NCI-H2029 treated with DMSO at 0.1 percent for 48 hours (cell line): Measurements from ENCODE around the gene ZC3H6.
A peak's percentile ranks its signal among the peaks of the same experiment; 100 is the strongest.
"Not testable (repeated sequence)": the region's sequence is repeated elsewhere in the genome, so short reads cannot be mapped to it uniquely, and the experiment has no call there.

Experiments used
- DNase-seq: peaks from one replicate; lab custom pipeline; 2025; lab: John Stamatoyannopoulos, UW

ZC3H6 gene

DNA sequence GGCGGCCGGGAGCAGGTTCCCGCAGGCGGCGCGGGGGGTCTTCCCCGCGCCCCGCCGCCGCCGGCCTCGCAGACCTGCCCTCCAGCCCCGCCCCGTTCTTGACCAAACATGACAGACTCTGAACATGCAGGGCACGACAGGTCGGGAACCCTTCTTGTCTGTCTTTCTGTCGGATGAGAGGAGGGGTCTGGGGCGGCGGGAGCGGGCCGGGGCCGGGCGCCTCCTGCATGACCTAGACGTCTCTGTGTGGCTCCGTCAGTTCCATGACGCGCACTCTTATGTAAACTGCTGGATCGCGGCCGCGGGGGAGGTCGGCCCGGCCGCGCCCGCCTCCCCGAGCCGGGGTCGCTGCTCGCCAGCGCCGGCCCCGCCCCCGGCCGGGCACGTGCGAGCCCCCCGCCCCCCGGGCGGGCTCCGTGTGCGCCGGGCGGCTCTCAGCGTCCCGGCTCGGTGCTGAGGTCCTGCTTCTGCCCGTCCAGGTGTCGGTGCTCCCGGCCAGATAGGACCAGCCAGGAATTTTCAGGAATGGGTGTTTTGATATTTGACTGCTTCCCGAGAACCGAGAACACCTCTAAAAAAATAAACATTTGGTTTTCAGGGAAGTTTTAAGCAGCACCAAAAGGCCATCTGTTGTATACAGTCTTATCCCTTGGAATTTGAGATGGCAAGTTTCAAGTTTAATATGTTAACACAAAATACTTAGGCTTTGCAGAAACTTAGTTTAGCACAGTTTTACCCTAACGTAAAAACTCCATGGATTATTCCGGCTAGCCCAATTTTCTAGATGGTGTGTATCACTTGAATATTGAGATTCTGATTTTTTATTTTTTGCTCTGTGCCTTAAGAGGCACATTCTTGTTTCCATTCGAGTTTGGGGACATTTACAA lies 733 bp downstream of the ZC3H6 start:
- DNase-seq, result peak; percentile 43

- DNase-seq, result no peak
Measured at GRCh38 chr2:112276954-112277353, 1.6 kb downstream of the ZC3H6 start.

DNA sequence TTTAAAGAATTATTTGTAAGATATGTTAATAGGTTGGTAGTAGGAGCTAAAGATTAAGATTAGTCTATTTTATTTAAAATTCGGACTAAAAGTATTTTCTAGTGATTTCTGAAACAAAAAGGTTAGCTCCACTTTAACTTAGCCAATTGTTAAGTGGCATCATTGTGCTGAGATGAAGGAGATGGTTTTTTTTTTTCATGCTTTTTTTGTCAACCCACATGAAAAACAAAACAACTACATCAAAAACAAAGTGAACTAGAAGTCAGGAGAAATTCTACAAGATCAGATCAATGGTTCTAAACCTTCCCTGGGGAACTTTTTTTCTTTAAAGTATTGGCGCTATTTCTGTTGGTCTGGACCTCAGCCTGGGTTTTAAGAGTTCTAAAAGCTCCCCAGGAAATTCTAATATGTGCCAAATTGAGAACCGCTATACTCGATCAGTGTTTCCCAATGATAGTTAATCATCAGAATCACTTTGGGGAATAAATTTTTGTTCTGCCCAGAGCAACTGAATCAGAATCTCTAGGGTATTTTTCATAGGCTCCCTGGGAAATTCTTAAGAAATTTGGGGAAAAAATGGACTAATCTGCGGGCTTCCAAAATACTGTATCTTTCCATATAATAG lies 2.3 kb downstream of the ZC3H6 start:
- DNase-seq, result no peak

GRCh38 chr2:112282066-112282465 lies 6.7 kb downstream of the ZC3H6 start:
- not testable (repeated sequence) for DNase-seq

- not testable (repeated sequence) for DNase-seq
Measured at GRCh38 chr2:112283535-112283934, 8.1 kb downstream of the ZC3H6 start.

DNA sequence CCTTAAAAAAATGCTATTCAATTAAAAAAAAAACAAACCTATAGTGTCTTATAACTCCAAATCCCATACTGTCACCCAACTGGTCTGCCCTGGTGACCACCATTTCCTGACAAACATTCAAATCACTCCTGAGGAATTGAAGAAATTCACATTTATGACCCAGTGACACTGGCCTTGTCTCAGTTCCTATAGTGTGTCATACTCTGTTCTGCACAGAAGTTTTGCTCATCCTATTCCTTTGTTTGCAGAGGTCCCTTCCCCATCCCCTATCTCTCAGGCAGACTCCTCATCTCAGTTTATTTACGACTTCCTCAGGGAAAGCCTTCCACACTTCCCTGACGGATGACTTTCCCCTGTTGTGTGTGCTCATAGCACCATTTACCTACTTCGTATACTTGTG lies 14.7 kb downstream of the ZC3H6 start:
- no peak for DNase-seq

DNA sequence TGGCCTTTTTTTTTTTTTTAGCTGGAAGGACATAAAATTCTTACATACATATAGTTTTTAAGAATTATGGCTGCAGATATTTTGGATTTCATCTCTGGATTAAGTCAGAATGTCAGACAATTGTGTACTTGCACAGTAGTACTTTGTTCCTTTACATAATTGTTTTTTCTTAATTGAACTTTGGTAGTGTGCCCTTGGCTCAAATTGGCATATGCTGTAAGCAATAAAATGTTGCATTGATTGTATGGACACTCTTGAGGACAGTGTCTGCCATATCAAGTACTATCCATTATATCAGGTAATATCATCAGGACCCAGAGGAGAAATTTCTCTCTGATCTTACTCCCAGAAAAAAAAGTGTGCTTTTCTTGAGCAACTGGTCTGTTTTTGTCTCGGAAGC lies 15.3 kb downstream of the ZC3H6 start:
- no peak for DNase-seq

DNA sequence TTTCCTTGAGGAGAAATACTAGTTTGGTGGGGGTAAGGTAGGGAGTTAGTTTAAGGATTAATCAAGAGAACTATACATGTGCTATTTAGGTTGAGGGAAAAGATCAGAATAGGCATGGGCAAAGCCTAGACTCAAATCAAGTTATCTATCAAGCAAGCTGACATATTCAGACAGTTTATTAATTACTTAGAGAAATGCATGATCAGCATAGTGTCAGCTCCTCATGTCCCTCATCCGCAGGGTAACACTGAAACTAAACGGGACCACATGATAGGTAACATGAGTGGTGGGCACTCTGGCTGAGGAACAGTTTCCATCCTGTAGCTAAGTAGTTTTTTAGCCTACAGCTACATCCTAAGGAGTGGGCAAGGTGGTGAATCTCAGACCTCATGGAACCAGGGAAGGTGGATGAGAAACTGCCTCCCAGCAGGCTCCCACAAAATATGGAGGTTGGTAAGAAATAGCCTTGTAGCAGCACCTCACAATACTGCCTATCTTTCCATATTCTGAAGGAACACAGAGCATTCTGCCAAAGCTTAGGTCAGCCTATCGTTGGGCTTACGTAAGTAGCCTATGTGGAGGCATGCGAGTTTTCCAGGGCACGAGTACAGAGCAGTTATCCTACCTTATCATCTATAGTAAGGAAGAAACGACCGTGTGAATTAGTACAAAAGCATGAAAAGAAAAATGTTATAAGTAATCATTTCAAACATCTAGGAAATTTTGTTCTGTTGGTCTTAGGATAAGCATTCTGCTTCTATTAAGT lies 18.4 kb downstream of the ZC3H6 start:
- DNase-seq, result no peak

DNA sequence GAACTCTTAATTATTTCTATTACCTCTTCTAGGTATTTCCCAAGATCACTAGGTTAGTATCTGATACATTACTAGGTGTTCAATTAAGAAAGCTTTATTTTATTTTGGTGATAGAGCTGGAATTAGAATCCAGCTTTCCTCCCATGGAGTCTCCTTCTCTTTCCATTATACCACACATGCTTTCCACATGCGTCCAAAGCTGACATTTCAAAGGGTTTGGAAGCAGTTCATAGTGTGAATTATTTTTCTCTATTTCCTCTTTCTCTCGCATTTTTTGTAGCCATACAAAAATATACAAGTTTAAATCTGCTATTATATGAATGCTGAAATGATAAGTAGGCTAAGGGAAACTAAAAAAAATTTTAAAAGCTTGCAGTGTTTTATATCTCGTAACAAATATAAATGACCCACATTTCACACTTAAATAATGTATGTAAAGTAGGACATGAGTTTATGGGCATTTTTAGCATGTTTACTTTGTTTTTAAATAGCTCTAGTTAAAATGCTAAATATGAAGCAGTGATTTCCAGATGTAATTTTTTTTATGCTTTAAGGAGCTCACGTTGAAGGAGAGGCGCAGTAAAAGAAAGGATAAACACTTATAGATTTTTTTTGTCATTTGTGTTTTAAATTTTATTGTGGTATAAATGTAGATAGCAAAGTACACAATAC lies 20.1 kb downstream of the ZC3H6 start:
- no peak for DNase-seq

- no peak for DNase-seq
Measured at GRCh38 chr2:112296407-112296806, 21.0 kb downstream of the ZC3H6 start.

DNA sequence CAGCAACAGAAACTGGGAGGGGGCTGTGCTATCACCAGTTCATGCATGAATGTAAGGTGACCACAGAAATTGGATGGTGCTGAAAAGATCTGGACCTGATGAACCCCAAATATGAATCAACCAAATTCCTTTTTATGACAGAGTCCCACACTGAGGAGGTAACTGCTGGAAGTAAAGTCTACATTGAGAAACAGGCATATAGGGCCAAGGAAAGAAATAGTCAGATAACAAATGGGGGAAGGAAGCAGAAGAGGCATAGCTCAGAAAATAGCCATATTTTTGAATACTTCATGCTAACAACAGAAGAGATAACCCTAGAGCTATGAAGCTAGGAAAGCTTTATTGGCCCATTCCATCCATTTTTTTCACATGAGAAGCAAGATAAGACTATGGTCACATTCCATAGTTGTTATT lies 25.8 kb downstream of the ZC3H6 start:
- DNase-seq, result no peak

GRCh38 chr2:112301973-112302372 lies 26.6 kb downstream of the ZC3H6 start:
- no peak for DNase-seq

GRCh38 chr2:112304298-112304941 lies 29.0 kb downstream of the ZC3H6 start:
- DNase-seq, result no peak

DNA sequence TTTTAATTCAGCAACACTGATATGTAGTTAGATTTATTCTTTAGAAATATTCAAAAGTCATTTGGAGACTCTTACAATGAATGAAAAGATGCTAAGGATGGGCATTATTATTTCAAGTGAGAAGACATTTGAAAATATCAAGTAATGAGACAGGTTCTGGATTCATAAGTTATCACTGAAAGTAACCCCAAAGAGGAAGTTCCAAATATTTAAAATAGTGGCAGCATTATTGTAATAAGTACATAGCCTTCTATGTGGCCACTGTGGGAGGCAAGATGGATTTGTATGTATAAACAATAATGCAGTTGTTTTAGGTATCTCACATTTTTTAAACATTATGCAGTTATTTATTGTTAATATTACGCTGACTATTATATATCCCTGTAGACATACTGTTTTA lies 29.7 kb downstream of the ZC3H6 start:
- DNase-seq, result no peak

- no peak for DNase-seq
Measured at GRCh38 chr2:112310906-112311305, 35.5 kb downstream of the ZC3H6 start.

DNA sequence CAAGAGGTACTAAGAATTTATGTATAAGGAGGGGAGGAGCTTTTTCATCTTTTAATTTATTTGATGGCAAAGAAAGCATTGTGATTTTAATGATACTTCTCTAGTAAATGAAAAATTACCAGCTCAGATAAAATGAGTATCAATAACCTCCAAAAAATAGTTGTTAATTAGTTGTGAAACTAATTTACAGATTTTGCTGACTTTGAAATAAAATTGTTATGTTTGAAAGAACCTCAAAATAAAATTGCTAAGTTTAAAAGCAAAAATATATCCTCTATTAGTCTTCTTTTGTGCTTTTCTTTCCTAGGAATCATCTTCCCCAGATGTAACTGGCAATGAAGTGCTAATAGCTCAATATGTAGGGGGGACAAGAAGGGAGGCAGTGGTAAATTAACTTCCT lies 36.5 kb downstream of the ZC3H6 start:
- DNase-seq, result no peak

DNA sequence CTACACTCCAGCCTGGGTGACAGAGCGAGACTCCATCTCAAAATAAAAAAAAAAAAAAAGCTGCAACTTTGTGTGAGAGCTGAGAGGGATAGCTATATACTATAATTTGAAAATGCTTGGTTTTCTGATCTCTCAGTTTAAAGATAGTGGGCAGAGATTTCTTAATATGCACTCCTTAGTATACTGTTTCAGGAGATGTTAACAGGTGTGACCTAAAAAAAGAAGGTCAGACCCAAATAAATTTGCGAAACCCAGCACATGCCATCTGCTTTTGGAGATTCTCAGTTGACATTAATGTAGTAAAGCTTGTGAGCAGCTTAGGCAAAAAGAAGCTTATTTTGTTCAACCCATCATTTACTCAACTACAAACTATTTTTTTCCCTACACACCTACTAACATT lies 37.4 kb downstream of the ZC3H6 start:
- no peak for DNase-seq

GRCh38 chr2:112314856-112315255 lies 39.5 kb downstream of the ZC3H6 start:
- DNase-seq, result no peak

- DNase-seq, result no peak
Measured at GRCh38 chr2:112317303-112318158, 42.1 kb downstream of the ZC3H6 start.

- no peak for DNase-seq
Measured at GRCh38 chr2:112318515-112318914, 43.1 kb downstream of the ZC3H6 start.
